ENCODE data around the gene GBE1.

Gene GBE1

GRCh38 chr3:81476692-81477091 lies 284.8 kb downstream of the GBE1 start:
- no peak for DNase-seq (ENCODE audit: low read depth in 1 of 2, low spot score in 1 of 2)

GRCh38 chr3:81472600-81473362 lies 288.7 kb downstream of the GBE1 start:
- DNase-seq (ENCODE audit: low read depth in 1 of 2, low spot score in 1 of 2) = no peak

- DNase-seq (ENCODE audit: low read depth in 1 of 2, low spot score in 1 of 2) = no peak
These were observed 290.7 kb downstream of the GBE1 start for GRCh38 chr3:81470524-81471278.

GRCh38 chr3:81468391-81468790 lies 293.1 kb downstream of the GBE1 start:
- no peak for DNase-seq (ENCODE audit: low read depth in 1 of 2, low spot score in 1 of 2)

GRCh38 chr3:81466201-81466560 lies 295.3 kb downstream of the GBE1 start:
- no peak for DNase-seq (ENCODE audit: low read depth in 1 of 2, low spot score in 1 of 2)

- no peak for DNase-seq (ENCODE audit: low read depth in 1 of 2, low spot score in 1 of 2)
These were observed 295.8 kb downstream of the GBE1 start for GRCh38 chr3:81465510-81466200.

- no peak for DNase-seq (ENCODE audit: low read depth in 1 of 2, low spot score in 1 of 2)
These were observed 297.7 kb downstream of the GBE1 start for GRCh38 chr3:81463781-81464180.

GRCh38 chr3:81462921-81463320 lies 298.5 kb downstream of the GBE1 start:
- no peak for DNase-seq (ENCODE audit: low read depth in 1 of 2, low spot score in 1 of 2)

GRCh38 chr3:81459733-81460132 lies 301.7 kb downstream of the GBE1 start:
- DNase-seq (ENCODE audit: low read depth in 1 of 2, low spot score in 1 of 2) = no peak

- no peak for DNase-seq (ENCODE audit: low read depth in 1 of 2, low spot score in 1 of 2)
These were observed 309.0 kb downstream of the GBE1 start for GRCh38 chr3:81452418-81452817.

- DNase-seq (ENCODE audit: low read depth in 1 of 2, low spot score in 1 of 2) = no peak
These were observed 309.8 kb downstream of the GBE1 start for GRCh38 chr3:81451611-81452010.

- DNase-seq (ENCODE audit: low read depth in 1 of 2, low spot score in 1 of 2) = no peak
These were observed 310.3 kb downstream of the GBE1 start for GRCh38 chr3:81451140-81451539.

- DNase-seq (ENCODE audit: low read depth in 1 of 2, low spot score in 1 of 2) = no peak
These were observed 314.6 kb downstream of the GBE1 start for GRCh38 chr3:81446806-81447205.

GRCh38 chr3:81445712-81446111 lies 315.7 kb downstream of the GBE1 start:
- no peak for DNase-seq (ENCODE audit: low read depth in 1 of 2, low spot score in 1 of 2)

- no peak for DNase-seq (ENCODE audit: low read depth in 1 of 2, low spot score in 1 of 2)
These were observed 316.5 kb downstream of the GBE1 start for GRCh38 chr3:81444817-81445460.

- DNase-seq (ENCODE audit: low read depth in 1 of 2, low spot score in 1 of 2) = no peak
These were observed 317.5 kb downstream of the GBE1 start for GRCh38 chr3:81443958-81444357.

- DNase-seq (ENCODE audit: low read depth in 1 of 2, low spot score in 1 of 2) = no peak
These were observed 318.0 kb downstream of the GBE1 start for GRCh38 chr3:81443457-81443782.

- no peak for DNase-seq (ENCODE audit: low read depth in 1 of 2, low spot score in 1 of 2)
These were observed 318.5 kb downstream of the GBE1 start for GRCh38 chr3:81442758-81443456.

GRCh38 chr3:81440661-81441060 lies 320.8 kb downstream of the GBE1 start:
- no peak for DNase-seq (ENCODE audit: low read depth in 1 of 2, low spot score in 1 of 2)
